NOMO-1 treated with dmso at 0.1 percent for 144 hours (cell line): Measurements from ENCODE around the gene RUNX2.

ENCODE experiments used
- DNase-seq: peaks from one replicate; lab custom pipeline; 2025; ENCODE audit not compliant: unreplicated experiment; lab: John Stamatoyannopoulos, UW

Gene RUNX2

GRCh38 chr6:45431317-45432065, 103.4 kb downstream of the RUNX2 start:
- DNase-seq, result no peak

- no peak for DNase-seq
These were observed 104.8 kb downstream of the RUNX2 start for GRCh38 chr6:45432977-45433376.

GRCh38 chr6:45433533-45434380, 105.6 kb downstream of the RUNX2 start:
- no peak for DNase-seq

- no peak for DNase-seq
These were observed 106.2 kb downstream of the RUNX2 start for GRCh38 chr6:45434381-45434700.

GRCh38 chr6:45436544-45437438, 108.7 kb downstream of the RUNX2 start:
- DNase-seq, result peak; percentile 65

- DNase-seq, result no peak
These were observed 109.3 kb downstream of the RUNX2 start for GRCh38 chr6:45437439-45437815.

GRCh38 chr6:45438151-45438550, 110.0 kb downstream of the RUNX2 start:
- no peak for DNase-seq

GRCh38 chr6:45438849-45439406, 110.8 kb downstream of the RUNX2 start:
- DNase-seq, result no peak

GRCh38 chr6:45439459-45439858, 111.3 kb downstream of the RUNX2 start:
- no peak for DNase-seq

GRCh38 chr6:45439861-45440388, 111.8 kb downstream of the RUNX2 start:
- no peak for DNase-seq

GRCh38 chr6:45441851-45442453, 113.8 kb downstream of the RUNX2 start:
- DNase-seq, result no peak

- DNase-seq, result no peak
These were observed 114.6 kb downstream of the RUNX2 start for GRCh38 chr6:45442716-45443115.

- DNase-seq, result no peak
These were observed 117.2 kb downstream of the RUNX2 start for GRCh38 chr6:45445364-45445748.

GRCh38 chr6:45445749-45446549, 117.8 kb downstream of the RUNX2 start:
- DNase-seq, result peak; percentile 82

- no peak for DNase-seq
These were observed 118.9 kb downstream of the RUNX2 start for GRCh38 chr6:45447005-45447404.

- DNase-seq, result no peak
These were observed 119.6 kb downstream of the RUNX2 start for GRCh38 chr6:45447716-45448115.

GRCh38 chr6:45448417-45449389, 120.6 kb downstream of the RUNX2 start:
- no peak for DNase-seq

GRCh38 chr6:45450132-45450531, 122.0 kb downstream of the RUNX2 start:
- no peak for DNase-seq

GRCh38 chr6:45450831-45451230, 122.7 kb downstream of the RUNX2 start:
- DNase-seq, result no peak
